Muscle layer of duodenum (tissue), 2 donors: ENCODE data around the gene ALOX5.

Source experiments
- H3K27ac ChIP-seq: one replicate; pipeline ENCODE4 v1.7.0; 2013; ENCODE audit warnings: mild to moderate bottlenecking, low read length
- H3K27me3 ChIP-seq: one replicate; pipeline ENCODE4 v1.7.0; 2013; ENCODE audit warnings: low read depth, mild to moderate bottlenecking, control low read depth, low read length
- H3K36me3 ChIP-seq, 2 donors: one replicate each; pipeline ENCODE4 v1.7.0; 2013; ENCODE audit warnings: low read length in 2 of 2, control low read depth in 1 of 2, mild to moderate bottlenecking in 1 of 2; ENCODE audit not compliant: insufficient read depth in 2 of 2, control insufficient read depth in 1 of 2
- H3K4me1 ChIP-seq, 2 donors: one replicate each; pipeline ENCODE4 v1.7.0; 2013; ENCODE audit warnings: low read length in 2 of 2, mild to moderate bottlenecking in 2 of 2, control low read depth in 1 of 2, moderate library complexity in 1 of 2; ENCODE audit not compliant: insufficient read depth in 2 of 2, control insufficient read depth in 1 of 2
- H3K4me3 ChIP-seq, 2 donors: one replicate each; pipeline ENCODE4 v1.7.0; 2013; ENCODE audit warnings: low read length in 2 of 2, low read depth in 1 of 2, mild to moderate bottlenecking in 1 of 2
- H3K9me3 ChIP-seq, 2 donors: one replicate each; pipeline ENCODE4 v1.7.0; 2013; ENCODE audit warnings: low read length in 2 of 2, control low read depth in 1 of 2, mild to moderate bottlenecking in 1 of 2; ENCODE audit not compliant: control insufficient read depth in 1 of 2
- donor health status: healthy.

ALOX5 gene

GRCh38 chr10:45487735-45488134, 113.7 kb downstream of the ALOX5 start:
- Histone ChIP-seq H3K4me3 (no peak overlapping the region), H3K4me1 (no peaks in the 10 kb centered on the region), H3K36me3 (peaks cover 0 to 23% of the 10 kb centered on the region in 2 donors), H3K27me3 (no peaks in the 10 kb centered on the region), H3K9me3 (no peaks in the 10 kb centered on the region), H3K27ac (no peak overlapping the region)

- H3K36me3 ChIP-seq, result peaks cover 0 to 23% of the 10 kb centered on the region in 2 donors
- no peak overlapping the region for H3K27ac ChIP-seq
- no peaks in the 10 kb centered on the region for H3K4me1 ChIP-seq
Observed at GRCh38 chr10:45488365-45488764, 114.3 kb downstream of the ALOX5 start.

GRCh38 chr10:45490277-45490676, 116.3 kb downstream of the ALOX5 start:
- H3K4me1 ChIP-seq, result no peaks in the 10 kb centered on the region
- H3K27me3 ChIP-seq, result no peaks in the 10 kb centered on the region
- H3K9me3 ChIP-seq, result peaks cover 0 to 1% of the 10 kb centered on the region in 2 donors
- no peak overlapping the region for H3K27ac ChIP-seq
- H3K4me3 ChIP-seq, result no peak overlapping the region
- peaks cover 0 to 11% of the 10 kb centered on the region in 2 donors for H3K36me3 ChIP-seq

More at GRCh38 chr10:45488365-45488764, 114.3 kb downstream of the ALOX5 start:
- H3K27me3 ChIP-seq, result no peaks in the 10 kb centered on the region
- H3K9me3 ChIP-seq, result no peaks in the 10 kb centered on the region
- no peak overlapping the region for H3K4me3 ChIP-seq

- H3K9me3 ChIP-seq, result peaks cover 0 to 8% of the 10 kb centered on the region in 2 donors
- H3K27me3 ChIP-seq, result no peaks in the 10 kb centered on the region
- H3K27ac ChIP-seq, result no peak overlapping the region
- H3K4me1 ChIP-seq, result no peaks in the 10 kb centered on the region
- no peak overlapping the region for H3K4me3 ChIP-seq
- H3K36me3 ChIP-seq, result peaks cover 0 to 11% of the 10 kb centered on the region in 2 donors
Observed at GRCh38 chr10:45491061-45491460, 117.0 kb downstream of the ALOX5 start.
